DLD1 (cell line): ENCODE data around the gene SPRY2.

Experiments
- in situ Hi-C: cut with HindIII; loops from 2 replicates; pipeline ENCODE4 v1.10.0; 2017; ENCODE audit warnings: low sequenced_read_pairs

The SPRY2 gene, protein sequence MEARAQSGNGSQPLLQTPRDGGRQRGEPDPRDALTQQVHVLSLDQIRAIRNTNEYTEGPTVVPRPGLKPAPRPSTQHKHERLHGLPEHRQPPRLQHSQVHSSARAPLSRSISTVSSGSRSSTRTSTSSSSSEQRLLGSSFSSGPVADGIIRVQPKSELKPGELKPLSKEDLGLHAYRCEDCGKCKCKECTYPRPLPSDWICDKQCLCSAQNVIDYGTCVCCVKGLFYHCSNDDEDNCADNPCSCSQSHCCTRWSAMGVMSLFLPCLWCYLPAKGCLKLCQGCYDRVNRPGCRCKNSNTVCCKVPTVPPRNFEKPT

DNA sequence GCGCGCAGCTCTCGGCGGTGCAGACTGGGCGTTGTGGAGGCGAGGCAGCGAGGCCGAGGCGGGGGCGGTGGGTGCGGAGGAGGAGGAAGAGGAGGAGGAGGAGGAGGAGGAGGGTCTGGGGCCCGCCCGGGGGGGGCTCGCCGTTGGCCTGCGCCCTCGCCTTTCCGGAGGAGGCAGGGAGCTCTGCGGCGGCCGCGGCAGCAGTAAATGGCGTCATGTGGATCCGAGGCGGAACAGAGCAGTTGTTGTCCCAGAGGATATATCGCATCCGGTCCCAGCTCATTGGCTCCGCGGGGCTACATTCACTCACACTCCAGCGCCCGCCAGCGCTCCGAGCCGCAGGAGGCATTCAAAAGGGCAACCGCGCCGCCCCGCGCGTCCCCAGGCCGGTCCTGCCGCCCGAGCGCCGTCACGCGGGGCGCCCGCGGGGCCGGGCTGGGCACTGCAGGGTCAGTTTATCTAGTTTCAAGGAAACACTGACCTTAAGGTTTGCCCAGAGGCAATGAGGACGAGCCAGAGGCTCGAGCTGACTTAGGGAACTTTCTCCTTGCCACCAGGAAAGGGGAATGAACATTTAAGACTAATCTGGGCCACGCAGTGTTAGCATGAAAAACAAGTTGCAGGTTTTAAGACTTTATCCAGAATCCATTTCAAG, at the start of gene SPRY2:
TSS of gene SPRY2 (minus strand) at position 26 of the 655 bp plus-strand sequence. CDS start 3,421 bp downstream, outside the sequence.
- in situ Hi-C loops = no loop called here

DNA sequence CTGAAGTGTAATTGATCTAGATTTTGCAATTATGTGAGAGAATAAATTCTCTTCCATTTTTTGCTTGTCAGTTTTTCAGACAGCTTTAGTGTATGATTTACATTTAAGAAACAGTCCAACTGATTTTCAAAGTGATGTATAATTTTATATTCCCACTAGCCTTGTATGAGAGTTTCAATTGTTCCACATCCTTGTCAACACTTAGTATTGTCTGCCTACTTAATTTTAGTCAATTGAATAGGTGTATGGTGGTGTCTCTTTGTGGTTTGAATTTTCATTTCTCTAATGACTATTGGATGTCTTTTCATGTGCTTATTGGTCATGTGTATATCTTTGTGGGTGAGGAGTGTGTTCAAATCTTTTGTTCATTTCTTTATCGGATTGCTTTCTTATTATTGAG, 49.4 kb upstream of the SPRY2 start:
- in situ Hi-C loops = no loop called here

DNA sequence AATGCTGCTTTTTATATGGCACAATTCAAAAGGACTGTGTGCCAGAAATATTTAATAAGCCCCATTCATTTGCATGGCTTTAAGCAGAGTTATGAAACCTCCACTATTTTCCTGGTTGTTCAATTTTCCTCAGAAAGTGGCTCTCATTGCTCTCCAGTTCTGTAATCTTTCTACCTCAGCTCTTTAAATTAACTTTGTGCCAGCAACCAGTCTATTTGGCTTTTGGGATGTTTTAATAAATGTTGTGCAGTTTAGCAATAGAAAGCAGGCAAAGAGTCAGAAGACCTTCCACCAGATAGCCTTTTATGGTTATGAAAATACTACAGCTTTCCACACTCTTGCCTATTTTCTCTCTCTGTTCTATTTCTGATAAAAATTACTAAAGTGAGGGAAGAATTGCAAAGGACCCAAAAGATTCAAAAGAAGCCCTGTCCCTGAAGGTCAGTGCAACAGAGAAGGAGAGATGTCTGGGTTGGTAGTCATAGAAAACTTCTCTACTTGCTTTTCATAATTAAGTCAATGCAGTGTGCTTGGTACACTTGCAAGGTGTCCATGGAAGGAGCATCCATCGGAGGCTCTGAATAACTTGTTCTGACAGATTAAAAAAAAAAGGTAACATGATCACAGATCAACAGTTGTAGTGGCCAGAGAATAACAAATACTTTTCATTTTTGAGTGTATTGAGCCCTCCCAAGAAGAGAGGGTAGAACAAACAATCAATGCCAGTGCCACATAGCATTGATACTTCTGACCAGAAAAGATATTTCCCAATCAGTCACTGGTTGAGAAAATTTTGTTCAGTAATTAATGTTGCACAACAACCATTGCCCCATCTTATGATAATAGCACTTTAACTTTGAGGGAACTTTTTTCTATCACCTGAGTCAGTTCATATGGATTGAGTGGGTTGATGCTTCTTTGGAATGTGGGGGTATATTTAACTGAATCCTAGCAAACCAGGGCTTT, 48.4 kb upstream of the SPRY2 start:
- in situ Hi-C loops = no loop called here

DNA sequence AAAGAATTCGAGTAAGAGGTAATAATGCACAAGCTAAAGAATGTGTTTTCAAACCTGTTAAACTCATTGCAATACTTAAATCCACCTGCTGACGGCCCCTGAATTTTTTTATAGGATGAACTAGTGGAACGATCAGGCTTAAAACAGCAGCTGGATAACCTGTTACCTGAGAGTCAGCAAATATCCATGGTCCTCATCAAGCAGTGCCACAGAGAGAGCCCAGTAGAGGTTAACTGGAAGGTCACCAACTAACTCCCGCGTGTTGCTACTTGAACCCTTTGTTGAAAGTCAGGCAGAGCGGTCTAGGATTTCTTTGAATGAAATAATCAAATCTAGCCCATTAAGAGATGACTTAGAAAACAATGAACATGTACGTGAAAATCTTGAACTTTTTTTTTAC, 47.6 kb upstream of the SPRY2 start:
- in situ Hi-C loops = no loop called here

DNA sequence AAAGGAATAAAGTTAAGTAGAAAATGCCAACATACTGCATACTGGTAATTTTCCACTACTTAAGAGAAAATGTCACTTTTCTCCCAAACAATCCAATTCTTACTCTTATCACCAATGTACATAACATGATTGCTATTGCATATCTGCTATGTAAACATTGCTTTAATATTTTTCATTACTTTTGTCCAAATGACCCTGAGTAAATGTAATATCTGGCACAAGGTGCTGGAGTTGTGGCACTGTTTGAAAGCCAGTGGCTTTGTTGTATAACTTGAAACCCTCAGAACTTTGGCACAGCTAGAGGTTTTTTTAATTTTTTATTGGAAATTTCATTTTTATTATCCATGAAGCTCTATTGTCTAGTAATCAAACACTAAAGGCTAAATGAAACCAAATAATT, 45.7 kb upstream of the SPRY2 start:
- in situ Hi-C loops = no loop called here

DNA sequence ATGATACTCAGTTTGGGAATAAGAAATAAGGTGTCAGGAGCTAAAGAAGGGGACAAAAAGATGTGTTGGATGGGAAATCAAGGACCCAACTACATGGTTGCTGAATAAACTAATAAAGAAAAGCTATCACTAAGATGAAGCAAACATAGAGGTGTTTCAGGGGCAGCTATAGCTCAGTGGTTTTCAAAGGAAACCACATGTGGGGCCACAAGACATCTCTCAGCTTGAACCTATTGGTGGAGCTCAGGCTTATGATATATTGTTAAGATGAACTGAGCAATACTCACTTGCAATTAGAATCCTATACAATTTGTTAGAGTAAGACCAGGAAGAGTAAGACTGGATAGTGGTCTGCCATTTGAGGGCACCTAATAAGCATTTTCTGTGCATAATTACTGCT, 45.1 kb upstream of the SPRY2 start:
- in situ Hi-C loops = no loop called here

DNA sequence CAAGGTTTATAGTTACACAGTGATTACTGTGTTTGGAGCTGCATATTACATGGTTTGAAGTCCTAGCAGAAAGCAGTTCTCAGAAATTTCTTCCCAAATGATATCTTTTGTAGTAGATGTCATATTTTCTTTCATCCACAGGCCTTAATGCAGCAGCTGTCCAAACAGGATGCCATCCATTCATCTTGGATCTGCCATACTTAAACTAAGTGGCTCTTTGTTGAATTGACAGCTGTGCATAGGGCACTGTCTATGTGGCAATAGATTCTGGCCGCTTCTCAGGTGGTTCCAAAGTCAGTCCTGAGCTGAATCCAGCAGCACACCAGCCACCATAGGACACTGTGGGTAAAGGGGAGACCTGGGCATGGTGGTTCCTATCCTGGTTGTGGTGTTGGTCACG, 41.6 kb upstream of the SPRY2 start:
- in situ Hi-C loops = no loop called here

DNA sequence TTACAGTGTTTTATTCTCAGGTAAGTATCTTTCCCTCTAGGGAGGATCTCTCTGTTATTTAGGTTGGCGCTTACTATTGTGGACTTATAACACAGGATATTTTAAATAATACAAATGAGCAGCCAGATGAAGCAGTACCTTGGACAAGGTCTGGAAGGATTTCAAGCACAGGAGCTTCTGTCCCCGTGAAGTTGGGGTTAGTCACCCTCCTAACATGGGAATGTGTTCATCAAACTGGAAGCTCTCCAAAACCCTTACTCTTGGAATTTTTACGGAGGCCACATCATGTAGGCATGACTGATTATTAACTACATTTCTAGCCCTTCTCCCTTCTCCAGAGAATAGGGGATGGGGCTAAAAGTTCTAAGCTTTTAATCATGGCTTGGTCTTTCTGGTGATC, 38.3 kb upstream of the SPRY2 start:
- in situ Hi-C loops = no loop called here

DNA sequence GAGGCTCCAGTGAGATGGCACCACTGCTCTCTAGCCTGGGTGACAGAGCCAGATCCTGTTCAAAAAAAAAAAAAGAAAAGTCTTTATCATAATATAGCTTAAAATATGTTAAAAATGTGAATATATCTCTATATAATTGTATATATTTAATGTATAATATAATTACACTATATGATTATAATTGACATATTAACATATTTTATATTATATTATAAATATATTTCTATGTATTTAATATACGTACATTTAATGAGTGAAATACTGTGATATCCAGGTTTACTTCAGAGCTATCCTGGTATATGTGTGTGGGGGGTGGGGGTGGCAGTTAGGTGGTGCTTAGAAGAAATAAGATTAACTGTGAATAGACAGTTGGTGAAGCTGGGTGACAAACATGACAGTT, 35.6 kb upstream of the SPRY2 start:
- in situ Hi-C loops = no loop called here

DNA sequence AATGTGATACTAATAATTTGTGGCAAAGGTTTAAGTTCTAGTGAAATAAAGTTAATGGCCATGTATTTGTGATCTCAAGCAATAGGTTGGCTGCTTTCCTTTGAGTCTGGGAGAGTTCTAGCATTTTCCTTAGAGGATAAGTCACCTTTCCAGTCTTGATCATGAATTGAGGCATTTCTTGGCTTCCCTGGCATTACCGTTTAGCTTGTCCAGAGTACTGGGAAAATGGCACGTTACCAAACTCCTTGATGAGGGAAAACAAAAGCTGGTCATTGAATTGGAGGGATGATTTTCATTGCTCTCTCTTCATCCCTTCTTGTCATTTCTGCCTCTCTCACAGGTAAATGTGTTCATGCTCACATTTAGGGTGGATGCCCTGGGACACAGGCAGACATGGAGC, 34.0 kb upstream of the SPRY2 start:
- in situ Hi-C loops = no loop called here

DNA sequence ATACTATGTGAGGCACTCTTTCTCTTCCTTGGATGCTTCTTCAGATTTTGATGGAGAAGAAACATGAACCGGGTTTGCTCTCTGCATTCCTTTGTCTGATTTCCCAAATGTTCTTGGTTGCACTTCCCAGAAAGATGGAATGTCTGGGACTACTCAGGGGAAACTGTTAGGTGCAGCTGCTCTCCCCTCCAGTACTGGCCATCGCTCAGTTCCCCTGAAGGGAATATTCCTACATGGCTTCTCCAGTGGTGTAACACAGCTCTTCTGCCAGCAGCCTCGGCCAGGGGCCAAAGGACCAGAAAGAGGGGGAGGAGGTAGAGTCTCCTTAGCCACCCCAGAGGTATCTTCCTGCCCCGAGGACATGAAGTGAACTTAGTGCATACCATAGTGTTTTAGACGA, 33.5 kb upstream of the SPRY2 start:
- in situ Hi-C loops = no loop called here

DNA sequence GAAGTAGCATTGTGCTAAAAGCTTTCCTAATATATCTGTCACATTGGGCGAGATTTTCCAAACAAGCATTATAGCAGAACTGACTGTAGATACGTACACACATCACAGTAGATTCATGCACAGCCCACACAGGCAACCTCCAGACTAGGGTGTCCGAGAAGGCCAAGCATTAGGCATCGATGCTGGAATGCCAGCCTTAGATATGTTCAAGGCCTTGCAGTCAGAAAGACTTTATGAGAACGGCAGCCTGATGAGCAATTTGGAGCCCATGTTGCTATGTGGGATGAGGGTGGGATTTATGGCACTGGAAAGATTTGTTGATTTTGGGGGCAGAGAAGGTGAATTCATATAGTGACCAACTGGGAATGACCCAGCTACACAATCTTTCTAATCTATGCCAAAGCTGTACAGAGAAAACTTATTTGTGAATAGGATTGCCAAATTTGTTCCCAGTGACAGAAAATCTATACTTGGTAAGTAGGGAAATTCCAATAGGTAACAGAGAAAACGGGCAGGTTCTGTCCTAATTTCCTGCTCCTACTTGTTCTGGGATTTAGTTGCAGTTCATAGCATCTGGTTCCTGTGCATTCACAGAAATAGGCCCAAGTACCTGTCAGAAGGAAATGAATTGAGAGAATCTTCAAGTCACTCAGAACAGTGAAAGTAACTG, 31.0 kb upstream of the SPRY2 start:
- in situ Hi-C loops = no loop called here

DNA sequence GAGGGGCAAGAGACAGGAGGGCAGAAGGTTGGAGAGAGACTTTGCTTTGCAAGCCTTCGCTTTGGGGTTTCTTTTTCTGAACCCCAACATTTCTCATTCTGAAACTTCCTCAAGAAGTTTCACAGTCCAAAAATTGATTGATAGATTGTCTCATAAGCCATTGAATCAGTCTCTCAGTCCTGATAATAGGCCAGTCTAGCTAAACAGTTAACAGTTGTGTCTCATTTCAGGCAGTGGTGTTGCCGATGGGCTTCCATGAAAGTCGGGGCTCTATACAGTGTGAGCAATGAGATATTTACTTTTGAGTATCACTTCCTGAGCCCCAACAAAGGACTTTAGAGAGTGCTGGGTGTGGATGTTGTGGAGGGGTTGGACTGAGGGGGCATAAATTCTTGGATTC, 26.5 kb upstream of the SPRY2 start:
- in situ Hi-C loops = no loop called here

DNA sequence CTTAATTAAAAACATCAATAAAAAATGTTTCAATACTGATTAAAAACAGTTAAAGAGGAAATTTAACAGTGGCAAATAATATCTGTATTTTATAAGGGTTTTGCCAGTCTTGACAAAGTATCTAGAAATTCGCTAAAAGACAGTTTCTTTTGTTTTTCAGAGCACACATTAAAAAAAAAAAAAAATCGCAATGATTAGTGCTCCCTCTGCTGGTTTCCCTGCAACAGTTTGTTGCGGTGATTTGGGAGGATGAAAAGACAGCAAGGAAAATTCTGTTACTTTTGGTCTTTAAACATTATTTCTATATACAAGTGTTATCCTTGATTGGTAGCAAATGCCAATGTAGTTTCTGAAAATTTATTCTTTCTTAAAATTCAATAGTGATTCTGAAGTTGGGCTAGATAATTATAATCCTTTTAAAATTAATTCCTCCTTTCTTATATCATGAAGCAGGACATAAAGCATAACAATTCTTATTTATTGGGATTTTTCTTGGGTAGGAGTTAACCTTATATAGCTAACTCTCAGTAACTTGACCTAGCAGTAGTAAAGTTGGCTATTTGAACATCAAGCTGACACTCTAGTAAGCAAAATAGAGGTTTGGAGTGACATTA, 23.1 kb upstream of the SPRY2 start:
- in situ Hi-C loops = no loop called here

DNA sequence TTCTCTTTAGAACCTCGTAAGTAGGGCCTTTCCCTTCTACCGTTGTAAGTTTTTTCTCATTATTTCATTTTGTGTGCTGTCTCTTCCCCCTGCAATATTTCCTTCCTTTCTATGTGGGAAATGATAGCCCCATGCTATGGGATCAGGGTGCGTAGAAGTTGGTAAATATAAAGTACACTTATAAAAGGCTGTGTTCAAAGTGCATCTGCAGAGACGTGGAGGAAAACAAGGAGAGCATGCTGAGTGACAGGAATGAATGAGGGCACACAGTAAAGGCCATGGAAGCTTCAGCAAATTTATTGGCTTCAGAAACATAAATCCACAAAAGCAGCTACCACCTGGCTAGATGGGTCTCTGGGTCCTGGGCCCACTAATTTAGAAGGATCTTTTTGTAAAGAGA, 21.6 kb upstream of the SPRY2 start:
- in situ Hi-C loops = no loop called here

DNA sequence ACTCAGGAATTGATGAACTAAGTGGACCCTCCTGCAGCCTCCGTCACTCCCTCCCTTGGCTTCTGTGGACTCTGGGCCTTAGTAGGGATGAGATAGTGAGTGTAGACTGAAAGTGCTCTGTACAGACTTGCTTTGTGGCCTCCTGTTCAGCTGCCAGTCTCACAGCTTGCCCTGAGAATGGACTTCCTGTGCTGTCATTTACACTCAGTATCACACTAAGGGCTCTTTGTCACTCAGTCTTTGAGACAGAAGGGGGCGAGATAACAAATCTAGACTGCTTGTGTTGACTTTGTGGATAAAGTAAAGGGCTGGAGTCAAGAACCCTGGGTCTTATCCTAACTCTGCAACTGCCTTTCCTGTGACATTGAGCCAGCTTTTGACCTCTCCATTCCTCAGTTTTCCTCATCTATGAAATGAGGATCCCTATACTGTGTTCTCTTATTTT, 21.0 kb upstream of the SPRY2 start:
- in situ Hi-C loops = no loop called here

DNA sequence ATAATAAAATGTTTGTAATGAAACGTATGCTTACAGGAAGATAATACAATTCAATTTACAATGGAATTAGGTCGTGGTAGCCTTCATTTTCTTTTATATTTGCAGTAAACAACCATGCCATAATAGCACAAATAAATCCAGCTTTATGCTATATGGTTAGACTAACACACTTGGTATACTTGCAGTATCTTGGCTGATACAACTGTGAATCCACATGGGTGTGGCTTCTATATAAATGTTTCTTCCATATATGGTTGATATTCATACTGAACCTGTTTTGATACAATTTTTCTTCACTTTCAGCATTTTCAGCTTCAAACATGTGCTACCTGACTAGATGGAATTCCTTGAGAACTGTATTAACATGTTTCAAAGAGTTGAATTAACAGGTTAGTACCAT, 20.4 kb upstream of the SPRY2 start:
- in situ Hi-C loops = no loop called here

DNA sequence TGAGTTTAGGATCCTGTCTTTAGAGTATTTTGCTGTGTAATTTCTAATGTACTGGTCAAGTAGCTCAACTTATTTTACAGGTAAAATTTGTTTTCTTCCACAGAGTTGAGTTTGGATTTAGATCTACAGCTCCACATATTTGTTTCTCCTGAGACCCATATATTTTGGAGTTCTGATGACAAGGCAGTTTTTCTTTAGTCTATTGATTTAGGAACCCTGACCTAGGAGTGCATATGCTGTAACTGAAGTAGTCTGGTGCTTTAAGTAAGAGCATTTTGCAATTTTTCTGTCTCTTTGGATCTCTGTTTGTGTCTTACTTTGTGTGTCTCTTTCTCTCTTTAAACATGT, 19.5 kb upstream of the SPRY2 start:
- in situ Hi-C loops = no loop called here

DNA sequence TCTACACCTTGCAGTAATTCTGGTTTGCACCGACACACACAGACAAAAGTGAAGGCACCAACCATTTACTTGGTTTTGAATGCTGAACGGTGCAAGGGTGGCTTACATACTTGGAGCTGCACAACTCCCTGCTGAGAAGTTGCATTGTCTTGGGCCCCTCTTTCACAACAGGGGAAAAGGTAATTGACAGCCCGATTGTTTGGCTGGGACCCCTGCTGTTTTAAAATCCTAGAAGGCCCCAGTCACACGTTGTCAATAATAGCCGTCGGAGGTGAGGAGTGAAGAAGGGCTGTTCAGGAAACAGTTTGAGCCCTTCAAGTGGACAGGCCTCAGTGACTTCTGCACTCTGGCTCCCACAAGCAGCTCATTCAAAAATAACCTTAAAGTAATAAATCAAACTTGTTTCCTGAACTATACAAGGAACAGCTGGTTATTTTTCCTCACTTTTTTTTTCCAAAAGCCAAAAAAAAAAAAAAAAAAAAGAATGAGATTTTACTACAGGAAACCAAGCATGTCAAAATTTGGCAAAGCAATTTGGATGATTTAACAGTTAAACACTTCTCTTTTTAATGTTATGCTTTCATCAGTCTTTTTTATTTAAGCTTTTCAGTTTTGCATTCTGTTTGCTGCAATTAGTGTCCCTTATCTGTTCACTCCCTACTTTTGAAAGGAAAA, 19.0 kb upstream of the SPRY2 start:
- in situ Hi-C loops = no loop called here

DNA sequence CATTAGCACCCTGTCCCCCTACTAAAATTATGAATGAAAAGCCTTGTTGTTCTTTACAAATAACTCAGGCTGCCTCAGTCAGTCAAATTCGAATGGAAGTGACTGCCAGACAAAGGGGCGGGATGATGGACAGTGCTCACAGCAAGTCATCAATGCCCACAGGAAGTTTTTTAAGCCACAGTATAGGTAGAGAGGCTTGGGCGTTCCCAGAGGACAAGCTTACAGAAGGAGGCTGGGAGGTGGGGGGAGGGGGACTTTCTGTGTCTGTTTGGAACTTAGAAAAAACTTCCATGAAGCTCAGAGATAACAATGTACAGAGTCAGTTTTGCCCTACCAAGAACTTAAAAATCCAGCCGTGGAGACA, 18.5 kb upstream of the SPRY2 start:
- in situ Hi-C loops = no loop called here
